Measurements from ENCODE around the gene RPAP3. TPM values are rescaled to one million over a fixed set of nuclear protein-coding genes. Genes with fewer than 3 reads are reported as not detected.
"Not testable (repeated sequence)": the region's sequence is repeated elsewhere in the genome, so short reads cannot be mapped to it uniquely, and the experiment has no call there.

RPAP3 gene
- total and polyA plus RNA-seq, 12 donors: 4.8 to 28.0 (median 20.9) TPM

GRCh38 chr12:47687636-47688035 is 18.2 kb downstream of the RPAP3 start:
- intact Hi-C loops (cut with DNase I): loop anchor here in 6 of 10 donors (2.0 to 5.0 kb wide), 2 partner anchors 655 kb away; no protein-coding TSS in a partner anchor
- H3K4me1 ChIP-seq: no peaks in the 10 kb centered on the region
- no peak overlapping the region for H3K27ac ChIP-seq
- no peak for ATAC-seq
- H3K36me3 ChIP-seq: peaks cover 0 to 83% (median 15%) of the 10 kb centered on the region in 9 donors
- DNase-seq: no peak
- no peaks in the 10 kb centered on the region for H3K9me3 ChIP-seq
- H3K4me3 ChIP-seq: no peak overlapping the region
- TF ChIP-seq CTCF (IDR thresholded peaks at IDR 0.05): no peak
- WGBS, 2 donors: 63 to 98% methylated on average over 3 of the region's 3 CpGs
- no peaks in the 10 kb centered on the region for H3K27me3 ChIP-seq

- intact Hi-C loops (cut with DNase I): loop anchor here in 6 of 10 donors (2.0 to 5.0 kb wide), 2 partner anchors 654 kb away; no protein-coding TSS in a partner anchor
- Histone ChIP-seq H3K27ac (no peak overlapping the region), H3K4me3 (no peak overlapping the region), H3K27me3 (no peaks in the 10 kb centered on the region), H3K9me3 (no peaks in the 10 kb centered on the region), H3K4me1 (no peaks in the 10 kb centered on the region), H3K36me3 (peaks cover 0 to 80% (median 13%) of the 10 kb centered on the region in 9 donors)
- DNase-seq: no peak
- ATAC-seq: peak in 2 of 8 donors; percentile 61 to 66
- peak in 7 of 9 donors; percentile 52 to 78 (median 63) for TF ChIP-seq CTCF (IDR thresholded peaks at IDR 0.05)
- 73 to 78% methylated on average over 4 of the region's 4 CpGs for WGBS, 2 donors
Observed at GRCh38 chr12:47686645-47687240, 19.1 kb downstream of the RPAP3 start.

- H3K4me1 ChIP-seq: no peaks in the 10 kb centered on the region
- TF ChIP-seq CTCF (IDR thresholded peaks at IDR 0.05): no peak
- H3K36me3 ChIP-seq: peaks cover 0 to 77% (median 6%) of the 10 kb centered on the region in 9 donors
- no peak overlapping the region for H3K4me3 ChIP-seq
- intact Hi-C loops (cut with DNase I): loop anchor here in 2 of 10 donors (5.0 kb wide), 1 partner anchor 647 kb away; no protein-coding TSS in a partner anchor
- DNase-seq (no peak), ATAC-seq (no peak)
- 74 to 99% methylated on average over 2 of the region's 2 CpGs for WGBS, 2 donors
- H3K9me3 ChIP-seq: no peaks in the 10 kb centered on the region
- no peaks in the 10 kb centered on the region for H3K27me3 ChIP-seq
- H3K27ac ChIP-seq: no peak overlapping the region
Observed at GRCh38 chr12:47679785-47680184, 26.0 kb downstream of the RPAP3 start.

- ATAC-seq: peak in 1 of 8 donors; percentile 50
- Histone ChIP-seq H3K4me3 (no peak overlapping the region), H3K9me3 (no peaks in the 10 kb centered on the region), H3K36me3 (peaks cover 0 to 87% (median 13%) of the 10 kb centered on the region in 9 donors), H3K27ac (no peak overlapping the region), H3K27me3 (no peaks in the 10 kb centered on the region), H3K4me1 (no peaks in the 10 kb centered on the region)
- no peak for DNase-seq
- WGBS, 2 donors: 69 to 84% methylated on average over 2 of the region's 2 CpGs
- intact Hi-C loops (cut with DNase I): no loop called here
- TF ChIP-seq CTCF (IDR thresholded peaks at IDR 0.05): no peak
Observed at GRCh38 chr12:47672068-47672467, 33.8 kb downstream of the RPAP3 start.

GRCh38 chr12:47667935-47668334 is 37.9 kb downstream of the RPAP3 start:
- H3K9me3 ChIP-seq; ATAC-seq; intact Hi-C loops (cut with DNase I); DNase-seq; H3K4me1 ChIP-seq; H3K27me3 ChIP-seq; H3K27ac ChIP-seq; H3K4me3 ChIP-seq: not testable (repeated sequence)
- 96 to 97% methylated on average over 6 of the region's 6 CpGs for WGBS, 2 donors
- H3K36me3 ChIP-seq: peaks cover 0 to 88% (median 32%) of the 10 kb centered on the region in 9 donors

Data from heart right ventricle (tissue), 16 donors.